Astrocyte (in vitro differentiated cells and primary cell): ENCODE results near the gene GHSR. TPM values are rescaled to one million over a fixed set of nuclear protein-coding genes. Genes with fewer than 3 reads are reported as not detected.

ENCODE experiments used
- DNase-seq: peaks from one replicate; pipeline ENCODE4 v3.0.0-alpha.2; 2010; ENCODE audit warnings: low read depth
- FAIRE-seq: peaks from 2 replicates; lab custom pipeline; 2011; peaks lifted over from hg19 to GRCh38; lab: Jason Lieb, UNC
- H2AFZ ChIP-seq: 2 replicates; pipeline ENCODE4 v1.6.0; 2012; ENCODE audit warnings: low read depth, low read length, inconsistent platforms
- H3K27ac ChIP-seq: 2 replicates; pipeline ENCODE4 v1.5.1; 2011; ENCODE audit warnings: low read depth, low read length, inconsistent platforms
- H3K27me3 ChIP-seq: 2 replicates; pipeline ENCODE4 v1.6.0; 2011; ENCODE audit warnings: low read length, inconsistent platforms; ENCODE audit not compliant: insufficient read depth
- H3K36me3 ChIP-seq: 2 replicates; pipeline ENCODE4 v1.5.1; 2011; ENCODE audit warnings: low read length, inconsistent platforms; ENCODE audit not compliant: insufficient read depth
- H3K4me1 ChIP-seq: 2 replicates; pipeline ENCODE4 v1.5.1; 2011; ENCODE audit warnings: low read length, inconsistent platforms; ENCODE audit not compliant: insufficient read depth
- H3K4me2 ChIP-seq: 2 replicates; pipeline ENCODE4 v1.6.0; 2012; ENCODE audit warnings: low read length, inconsistent platforms
- H3K4me3 ChIP-seq: 2 replicates; pipeline ENCODE4 v1.5.1; 2011; ENCODE audit warnings: low read depth, mild to moderate bottlenecking, low read length, inconsistent platforms; ENCODE audit not compliant: insufficient read depth
- H3K79me2 ChIP-seq: 2 replicates; pipeline ENCODE4 v1.6.0; 2012; ENCODE audit warnings: mild to moderate bottlenecking, low read length, inconsistent platforms; ENCODE audit not compliant: insufficient read depth
- H3K9ac ChIP-seq: 2 replicates; pipeline ENCODE4 v1.6.0; 2012; ENCODE audit warnings: mild to moderate bottlenecking, low read length, inconsistent platforms
- H3K9me3 ChIP-seq: 2 replicates; pipeline ENCODE4 v1.5.1; 2012; ENCODE audit warnings: low read depth, mild to moderate bottlenecking, low read length, inconsistent platforms; ENCODE audit not compliant: insufficient read depth
- H4K20me1 ChIP-seq: 2 replicates; pipeline ENCODE4 v1.6.0; 2012; ENCODE audit warnings: low read length, inconsistent platforms; ENCODE audit not compliant: insufficient read depth
- H3K27ac Mint-ChIP-seq: one replicate; pipeline ENCODE4 v1.8.0; 2021; ENCODE audit warnings: mild to moderate bottlenecking, mixed read lengths; ENCODE audit not compliant: unreplicated experiment
- H3K27me3 Mint-ChIP-seq: one replicate; pipeline ENCODE4 v1.8.0; 2021; ENCODE audit warnings: low read depth, mixed read lengths; ENCODE audit not compliant: unreplicated experiment
- H3K36me3 Mint-ChIP-seq: one replicate; pipeline ENCODE4 v1.8.0; 2021; ENCODE audit warnings: low read depth, mixed read lengths; ENCODE audit not compliant: unreplicated experiment
- H3K4me1 Mint-ChIP-seq: one replicate; pipeline ENCODE4 v1.8.0; 2021; ENCODE audit warnings: low read depth, mixed read lengths; ENCODE audit not compliant: unreplicated experiment
- H3K4me3 Mint-ChIP-seq: one replicate; pipeline ENCODE4 v1.8.0; 2021; ENCODE audit warnings: mild to moderate bottlenecking, moderate library complexity, mixed read lengths; ENCODE audit not compliant: unreplicated experiment
- H3K9me3 Mint-ChIP-seq: one replicate; pipeline ENCODE4 v1.8.0; 2021; ENCODE audit warnings: mild to moderate bottlenecking, mixed read lengths; ENCODE audit not compliant: unreplicated experiment
- EZH2 ChIP-seq: IDR thresholded peaks from 2 replicates; pipeline ENCODE4 v1.6.1; 2012; ENCODE audit warnings: mild to moderate bottlenecking, low read length, inconsistent platforms; ENCODE audit not compliant: insufficient read depth
- total RNA-seq: library from RNA; stranded (reverse); gene quantifications from 2 replicates; pipeline ENCODE4 v1.2.1, GENCODE V29; 2021
- TF ChIP-seq, protein P1 (sequence below): IDR thresholded peaks from 2 replicates; pipeline ENCODE4 v1.5.1; 2011; ENCODE audit warnings: low read depth, mild to moderate bottlenecking, inconsistent platforms, low read length, moderate library complexity; ENCODE audit not compliant: insufficient read depth

The GHSR gene
- total RNA-seq, 1 donor from 2014 or later = not detected

DNA sequence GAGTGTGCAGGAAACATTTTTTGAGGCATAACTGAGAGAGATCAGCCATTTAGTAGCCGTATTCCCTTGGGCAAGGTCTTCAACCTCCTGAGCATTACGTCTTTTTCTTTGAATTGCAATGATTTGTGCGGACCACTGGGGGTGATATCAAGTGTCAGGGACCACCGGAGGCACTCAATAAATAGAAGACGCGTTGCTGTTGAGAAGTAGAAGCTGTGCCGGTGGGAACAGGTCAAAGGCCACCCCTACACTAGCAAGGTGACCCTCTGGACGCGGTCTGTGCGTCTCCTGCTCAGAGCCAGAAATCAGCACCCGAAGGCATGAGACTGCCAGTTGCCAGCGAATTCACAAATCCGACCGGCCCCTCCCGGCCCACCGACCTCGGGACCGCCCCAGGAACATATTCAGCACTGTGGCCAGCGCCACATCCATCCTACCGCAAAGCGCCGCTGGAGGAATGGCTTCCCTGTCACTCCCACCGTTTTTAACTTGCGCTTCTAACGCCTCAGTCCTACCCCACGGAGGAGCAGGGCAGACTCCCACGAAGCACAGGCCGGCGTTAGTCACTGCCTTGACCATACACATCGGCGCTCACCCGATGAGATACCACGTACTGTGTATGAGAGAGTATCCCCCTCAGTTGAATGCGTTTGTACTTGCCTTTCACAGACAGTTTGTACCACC, 1.4 kb upstream of the GHSR start:
- TF ChIP-seq EZH2 = no peak
- no peak for FAIRE-seq
- H3K27ac ChIP-seq = no peak overlapping the region

DNA sequence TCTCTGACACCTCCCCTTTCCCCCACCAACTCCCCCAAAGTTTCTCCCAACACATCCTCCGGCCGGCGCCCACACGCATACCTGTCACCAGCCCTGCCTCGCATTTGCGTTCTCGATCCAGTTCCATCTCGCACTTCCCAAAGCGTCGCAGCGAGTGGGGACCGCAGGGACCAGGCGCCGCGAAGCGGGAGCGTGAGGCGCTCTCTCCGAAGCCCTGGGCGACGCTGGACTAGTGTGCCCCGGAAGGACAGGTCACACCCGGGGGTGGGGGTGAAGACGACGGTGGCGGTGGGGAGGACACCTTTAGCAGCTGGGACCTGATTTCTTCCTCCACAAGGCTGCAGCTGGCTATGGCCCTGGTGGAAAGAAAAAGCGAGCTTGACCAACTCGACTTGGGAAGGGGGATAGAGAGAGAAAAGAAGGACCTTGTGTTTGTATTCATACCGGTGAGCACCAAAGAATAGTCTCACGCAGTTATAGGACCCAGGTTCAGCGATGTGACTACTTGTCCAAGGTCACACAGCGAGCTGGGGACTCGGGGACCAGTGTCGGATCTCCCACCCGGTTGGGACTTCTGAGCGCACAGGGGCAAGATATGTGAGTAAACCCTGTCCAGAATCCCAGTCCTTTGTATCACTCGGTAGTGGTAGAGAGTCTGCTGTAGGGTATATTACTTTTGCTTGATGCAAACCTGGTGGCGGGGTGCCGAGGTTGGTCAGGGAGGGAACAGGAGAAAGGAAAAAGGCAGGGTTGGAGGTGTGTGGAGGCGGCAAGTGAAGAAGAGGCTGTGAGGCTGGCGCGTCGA, 607 bp upstream of the GHSR start:
- H2AFZ ChIP-seq = no peak overlapping the region
- H3K27ac ChIP-seq = no peak overlapping the region
- H3K27me3 ChIP-seq = peaks cover 47% of the 10 kb centered on the region
- peaks cover 6% of the 10 kb centered on the region for H3K36me3 Mint-ChIP-seq
- no peak for FAIRE-seq
- H3K4me1 Mint-ChIP-seq = no peaks in the 10 kb centered on the region
- no peaks in the 10 kb centered on the region for H4K20me1 ChIP-seq
- no peak overlapping the region for H3K4me3 Mint-ChIP-seq
- peaks cover 63% of the 10 kb centered on the region for H3K27me3 Mint-ChIP-seq
- TF ChIP-seq EZH2 = peak; percentile 5
- TF ChIP-seq, protein P1, sequence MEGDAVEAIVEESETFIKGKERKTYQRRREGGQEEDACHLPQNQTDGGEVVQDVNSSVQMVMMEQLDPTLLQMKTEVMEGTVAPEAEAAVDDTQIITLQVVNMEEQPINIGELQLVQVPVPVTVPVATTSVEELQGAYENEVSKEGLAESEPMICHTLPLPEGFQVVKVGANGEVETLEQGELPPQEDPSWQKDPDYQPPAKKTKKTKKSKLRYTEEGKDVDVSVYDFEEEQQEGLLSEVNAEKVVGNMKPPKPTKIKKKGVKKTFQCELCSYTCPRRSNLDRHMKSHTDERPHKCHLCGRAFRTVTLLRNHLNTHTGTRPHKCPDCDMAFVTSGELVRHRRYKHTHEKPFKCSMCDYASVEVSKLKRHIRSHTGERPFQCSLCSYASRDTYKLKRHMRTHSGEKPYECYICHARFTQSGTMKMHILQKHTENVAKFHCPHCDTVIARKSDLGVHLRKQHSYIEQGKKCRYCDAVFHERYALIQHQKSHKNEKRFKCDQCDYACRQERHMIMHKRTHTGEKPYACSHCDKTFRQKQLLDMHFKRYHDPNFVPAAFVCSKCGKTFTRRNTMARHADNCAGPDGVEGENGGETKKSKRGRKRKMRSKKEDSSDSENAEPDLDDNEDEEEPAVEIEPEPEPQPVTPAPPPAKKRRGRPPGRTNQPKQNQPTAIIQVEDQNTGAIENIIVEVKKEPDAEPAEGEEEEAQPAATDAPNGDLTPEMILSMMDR = no peak
- H3K9me3 Mint-ChIP-seq = peaks cover 22% of the 10 kb centered on the region
- H3K27ac Mint-ChIP-seq = no peak overlapping the region
- DNase-seq = no peak
- H3K4me3 ChIP-seq = no peak overlapping the region
- H3K36me3 ChIP-seq = no peaks in the 10 kb centered on the region
- peaks cover 2% of the 10 kb centered on the region for H3K4me1 ChIP-seq
- peaks cover 3% of the 10 kb centered on the region for H3K9me3 ChIP-seq
- H3K4me2 ChIP-seq = peak overlapping the region; percentile 79
- no peaks in the 10 kb centered on the region for H3K79me2 ChIP-seq
- no peak overlapping the region for H3K9ac ChIP-seq

More for the DNA sequence above, 1.4 kb upstream of the GHSR start:
- Histone ChIP-seq H3K36me3 (no peaks in the 10 kb centered on the region), H4K20me1 (no peaks in the 10 kb centered on the region), H2AFZ (no peak overlapping the region), H3K27me3 (peaks cover 45% of the 10 kb centered on the region), H3K4me3 (no peak overlapping the region), H3K79me2 (no peaks in the 10 kb centered on the region), H3K4me1 (peaks cover 2% of the 10 kb centered on the region), H3K4me2 (peak overlapping the region; percentile 79), H3K9me3 (peaks cover 3% of the 10 kb centered on the region), H3K9ac (no peak overlapping the region)
- DNase-seq = peak; percentile 12
- no peaks in the 10 kb centered on the region for H3K4me1 Mint-ChIP-seq
- H3K27ac Mint-ChIP-seq = no peak overlapping the region
- peaks cover 6% of the 10 kb centered on the region for H3K36me3 Mint-ChIP-seq
- H3K9me3 Mint-ChIP-seq = peaks cover 22% of the 10 kb centered on the region
- peaks cover 63% of the 10 kb centered on the region for H3K27me3 Mint-ChIP-seq
- no peak overlapping the region for H3K4me3 Mint-ChIP-seq

DNA sequence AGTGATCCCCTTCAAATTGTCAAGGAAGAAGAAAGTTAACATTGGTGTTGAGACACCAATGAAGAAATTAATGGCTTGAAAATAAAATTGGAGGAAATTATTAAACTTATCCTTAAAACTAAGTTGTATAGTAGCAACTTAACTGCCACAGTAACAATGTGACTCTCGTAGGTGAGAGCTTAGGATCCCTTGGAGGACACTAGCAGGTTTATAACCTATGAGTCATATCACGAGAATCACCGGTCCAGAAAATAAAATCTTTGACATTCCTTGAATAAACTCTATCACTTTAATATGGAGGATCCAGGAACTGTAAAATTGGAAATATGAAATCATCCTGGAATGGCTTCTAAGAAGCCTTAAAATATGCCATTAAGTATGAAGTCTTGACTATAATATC, 2.1 kb downstream of the GHSR start:
- peaks cover 66% of the 10 kb centered on the region for H3K27me3 Mint-ChIP-seq

More for the DNA sequence above, 2.1 kb downstream of the GHSR start:
- no peak overlapping the region for H3K9ac ChIP-seq
- no peak for FAIRE-seq
- H3K4me2 ChIP-seq = no peak overlapping the region
- H3K79me2 ChIP-seq = no peaks in the 10 kb centered on the region
- no peak overlapping the region for H3K27ac Mint-ChIP-seq
- H3K9me3 Mint-ChIP-seq = peaks cover 22% of the 10 kb centered on the region
- H3K4me3 ChIP-seq = no peak overlapping the region
- no peak overlapping the region for H3K27ac ChIP-seq
- H4K20me1 ChIP-seq = no peaks in the 10 kb centered on the region
- no peak for DNase-seq
- H3K4me3 Mint-ChIP-seq = no peak overlapping the region
- TF ChIP-seq, protein P1 = no peak
- no peak for TF ChIP-seq EZH2
- peaks cover 54% of the 10 kb centered on the region for H3K27me3 ChIP-seq
- H3K4me1 ChIP-seq = peaks cover 2% of the 10 kb centered on the region
- H3K36me3 Mint-ChIP-seq = peaks cover 6% of the 10 kb centered on the region
- H3K4me1 Mint-ChIP-seq = no peaks in the 10 kb centered on the region
- H3K36me3 ChIP-seq = no peaks in the 10 kb centered on the region
- no peak overlapping the region for H2AFZ ChIP-seq
- H3K9me3 ChIP-seq = peaks cover 3% of the 10 kb centered on the region
